GM21619 (cell line): ENCODE results near the gene CCIN.

Experiments used
- ATAC-seq: cut with Tn5 transposase; IDR thresholded peaks from one replicate; pipeline ENCODE4 v1.9.1; 2021; ENCODE audit not compliant: unreplicated experiment

Gene CCIN

GRCh38 chr9:36189976-36190375, 20.8 kb downstream of the CCIN start:
- no peak for ATAC-seq

DNA sequence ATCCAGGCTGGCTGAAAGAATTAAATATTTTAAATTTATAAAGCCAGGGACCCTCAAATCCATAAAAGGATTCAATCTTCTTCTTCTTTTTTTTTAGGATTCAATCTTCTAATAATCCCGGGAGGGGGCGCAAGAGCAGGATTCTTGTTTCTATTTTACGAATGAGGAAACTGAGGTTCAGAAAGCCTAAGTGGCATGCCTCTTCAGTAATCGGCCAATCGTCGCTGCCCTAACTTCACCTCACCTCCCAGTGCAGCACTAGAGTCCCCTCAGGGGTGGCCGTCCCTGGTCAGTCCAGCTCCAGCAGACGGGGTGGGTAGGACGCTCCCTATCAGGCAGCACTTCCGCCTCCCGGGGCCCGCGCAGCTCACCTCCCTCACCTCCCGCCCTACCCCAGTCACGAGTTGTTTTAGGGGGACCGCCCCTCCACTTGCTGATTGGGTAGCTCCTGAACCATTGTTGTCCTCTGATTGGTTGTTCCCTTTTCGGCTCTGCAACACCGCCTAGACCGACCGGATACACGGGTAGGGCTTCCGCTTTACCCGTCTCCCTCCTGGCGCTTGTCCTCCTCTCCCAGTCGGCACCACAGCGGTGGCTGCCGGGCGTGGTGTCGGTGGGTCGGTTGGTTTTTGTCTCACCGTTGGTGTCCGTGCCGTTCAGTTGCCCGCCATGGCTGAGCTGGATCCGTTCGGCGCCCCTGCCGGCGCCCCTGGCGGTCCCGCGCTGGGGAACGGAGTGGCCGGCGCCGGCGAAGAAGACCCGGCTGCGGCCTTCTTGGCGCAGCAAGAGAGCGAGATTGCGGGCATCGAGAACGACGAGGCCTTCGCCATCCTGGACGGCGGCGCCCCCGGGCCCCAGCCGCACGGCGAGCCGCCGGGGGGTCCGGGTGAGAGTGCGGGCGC, 21.5 kb downstream of the CCIN start, which contains the start of gene CLTA:
TSS of gene CLTA (plus strand) at position 534 of the 902 bp plus-strand sequence. CDS start at position 670, 136 bp downstream.
- ATAC-seq, result peak; percentile 95

DNA sequence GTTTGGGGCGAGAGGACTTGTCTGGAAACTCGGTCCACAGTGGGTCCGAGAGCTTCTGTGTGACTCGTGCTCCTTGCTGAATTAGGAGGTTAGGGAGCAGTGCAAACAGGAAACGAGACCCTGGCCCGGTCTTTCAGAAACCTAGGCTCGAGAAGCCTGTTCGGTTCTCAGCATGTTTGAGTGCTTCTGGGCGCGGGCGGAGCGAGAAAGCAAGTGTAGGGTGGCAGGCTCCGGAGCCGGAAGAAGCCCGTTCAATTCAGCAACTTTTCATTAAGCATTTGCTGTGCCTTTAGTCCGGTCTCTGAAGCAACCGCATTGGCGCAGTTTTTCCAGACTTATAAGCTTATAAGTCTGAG, 22.1 kb downstream of the CCIN start:
- ATAC-seq, result peak; percentile 6

DNA sequence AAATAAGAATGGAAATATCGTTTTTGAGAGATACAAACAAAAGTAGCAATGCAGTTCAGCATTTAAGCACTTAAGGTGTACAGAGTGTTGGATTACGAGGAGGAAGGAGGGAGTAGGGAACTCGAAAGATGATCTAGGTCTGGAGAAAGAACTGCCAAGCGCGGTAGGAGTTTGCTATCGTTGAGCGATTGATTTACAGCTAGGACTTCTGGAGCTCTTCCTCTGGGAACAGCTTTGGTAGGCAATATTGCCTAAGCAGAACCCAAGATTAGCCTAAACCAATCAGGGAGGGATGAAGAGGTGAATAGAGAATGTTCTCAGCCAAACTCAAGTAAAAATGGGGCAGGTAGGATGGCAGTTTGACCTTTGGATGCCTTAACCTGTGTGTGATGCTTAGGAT, 22.5 kb downstream of the CCIN start:
- ATAC-seq, result no peak

DNA sequence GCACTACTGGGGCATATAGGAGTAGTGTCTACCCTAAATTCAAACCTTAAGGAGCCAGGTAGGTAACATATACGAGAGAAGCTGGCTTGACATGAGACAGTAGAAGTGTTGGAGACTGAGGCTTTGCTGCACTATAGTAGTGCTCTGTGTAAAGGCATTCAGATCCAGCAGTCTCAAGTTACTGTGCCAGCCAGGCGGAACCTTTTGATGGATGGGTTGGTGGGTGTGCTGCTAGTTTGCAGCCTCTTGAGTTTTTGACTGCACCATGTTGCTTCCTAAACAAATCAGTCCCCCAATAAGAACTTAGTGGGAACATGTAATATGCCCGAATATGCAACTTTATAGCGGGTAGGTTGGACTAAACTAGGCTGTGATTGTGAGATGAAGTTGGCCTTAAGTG, 23.0 kb downstream of the CCIN start:
- ATAC-seq, result no peak

DNA sequence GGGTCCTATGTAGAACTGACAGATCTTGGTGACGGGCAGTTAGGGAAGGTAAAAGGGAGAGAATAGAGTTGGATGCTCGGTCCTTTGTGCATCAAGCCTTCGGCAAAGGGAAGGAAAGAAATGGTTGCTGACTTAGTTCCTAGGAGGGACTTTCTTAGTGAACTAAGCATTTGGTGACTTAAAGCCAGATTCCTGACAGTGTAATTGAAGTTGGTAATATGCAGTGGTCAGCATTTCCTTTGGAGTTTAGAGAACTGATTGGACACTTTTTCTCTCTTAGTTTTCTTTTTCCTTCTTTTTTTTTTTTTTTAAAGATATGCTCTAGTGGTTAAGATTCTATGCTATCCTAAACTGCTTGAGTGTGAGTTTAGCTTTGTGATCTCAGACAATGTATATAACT, 23.8 kb downstream of the CCIN start:
- no peak for ATAC-seq

DNA sequence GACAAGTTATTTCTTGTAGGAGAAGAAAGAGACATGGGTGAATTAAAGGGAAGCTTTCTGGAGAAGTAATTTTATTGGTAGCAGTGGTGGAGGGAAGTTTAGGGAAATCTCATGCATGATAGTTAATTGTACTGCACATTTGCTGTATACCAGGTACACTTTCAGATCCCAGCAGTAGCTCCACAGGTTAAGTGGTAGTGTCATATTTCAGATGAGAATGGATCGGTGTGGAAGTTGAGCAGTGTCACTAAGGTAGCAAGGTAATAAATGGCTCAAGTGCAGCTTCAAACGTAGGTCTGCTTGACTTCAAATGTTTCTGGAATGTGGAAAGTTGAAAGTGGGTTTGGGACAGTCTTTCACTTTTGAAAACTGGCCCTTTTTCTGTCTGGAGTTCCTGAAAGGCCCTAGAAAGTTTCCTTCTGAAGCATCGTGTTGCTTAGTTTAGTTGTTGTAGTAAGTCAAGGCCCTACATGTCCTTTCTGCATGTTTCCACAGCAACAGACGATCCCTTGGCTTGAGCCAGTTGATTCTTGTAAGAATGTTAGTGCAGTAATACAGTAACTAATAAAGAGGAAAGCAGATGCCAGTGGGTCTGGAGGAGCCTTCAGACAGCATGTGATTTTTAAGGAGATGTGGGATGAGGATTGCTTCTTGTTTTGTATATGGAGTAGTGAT, 25.3 kb downstream of the CCIN start:
- ATAC-seq, result no peak

GRCh38 chr9:36204906-36205547, 35.8 kb downstream of the CCIN start:
- no peak for ATAC-seq

DNA sequence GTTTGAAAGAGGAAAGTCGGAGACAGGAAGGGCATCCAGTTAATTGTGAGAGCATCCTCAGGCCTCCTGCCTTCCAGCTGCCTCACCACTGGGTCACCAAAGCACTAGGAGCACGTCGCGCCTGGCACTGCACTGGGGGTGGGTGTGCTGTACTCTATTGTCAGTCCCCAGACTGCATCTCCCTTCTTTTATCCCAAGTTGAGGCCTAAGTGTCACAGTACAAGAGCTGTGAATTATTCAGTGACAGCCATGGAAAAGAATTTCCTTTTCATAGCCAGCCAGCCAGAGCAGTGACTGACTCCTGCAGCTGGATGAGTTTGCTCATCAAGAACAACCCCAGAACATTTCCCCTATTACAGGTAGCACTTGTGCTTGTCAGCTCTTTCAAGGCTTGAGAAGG, 37.8 kb downstream of the CCIN start:
- ATAC-seq, result no peak

GRCh38 chr9:36207546-36208012, 38.4 kb downstream of the CCIN start:
- ATAC-seq, result no peak

DNA sequence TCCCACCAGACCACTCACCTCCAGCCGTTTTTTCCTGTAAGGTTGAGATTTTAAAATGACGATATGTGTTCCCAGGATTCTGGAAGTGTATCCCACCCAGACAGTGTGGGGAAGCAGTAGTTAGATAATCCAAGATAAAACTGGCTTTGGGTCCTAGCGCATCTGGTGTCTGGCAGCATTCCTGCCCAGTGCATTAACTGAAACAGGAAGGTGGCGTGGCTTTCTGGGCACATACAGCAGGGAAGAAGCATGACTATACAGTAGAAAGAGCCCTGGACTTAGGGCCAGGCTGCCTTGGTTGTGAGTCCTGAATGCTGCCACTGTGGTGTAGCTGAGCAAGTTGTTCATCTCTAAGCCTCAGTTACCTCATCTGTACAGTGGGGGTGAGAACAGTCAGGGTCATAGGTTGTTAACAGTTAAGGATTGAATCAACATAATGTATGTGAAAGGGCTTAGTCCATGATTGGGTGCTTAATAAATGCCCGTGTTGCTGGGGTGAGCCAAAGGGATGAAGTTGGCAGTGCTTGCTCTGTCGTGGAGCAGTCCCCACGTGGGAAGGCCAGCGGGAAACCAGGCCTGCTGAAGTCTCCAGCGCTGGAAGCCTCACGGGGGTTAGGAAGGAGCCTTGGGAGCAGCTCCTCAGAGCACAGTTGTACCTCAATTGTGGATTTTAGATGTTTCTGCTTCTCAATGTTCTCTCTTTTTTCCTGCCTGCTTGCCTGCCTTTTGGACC, 39.5 kb downstream of the CCIN start:
- no peak for ATAC-seq

GRCh38 chr9:36210722-36211121, 41.5 kb downstream of the CCIN start:
- no peak for ATAC-seq

DNA sequence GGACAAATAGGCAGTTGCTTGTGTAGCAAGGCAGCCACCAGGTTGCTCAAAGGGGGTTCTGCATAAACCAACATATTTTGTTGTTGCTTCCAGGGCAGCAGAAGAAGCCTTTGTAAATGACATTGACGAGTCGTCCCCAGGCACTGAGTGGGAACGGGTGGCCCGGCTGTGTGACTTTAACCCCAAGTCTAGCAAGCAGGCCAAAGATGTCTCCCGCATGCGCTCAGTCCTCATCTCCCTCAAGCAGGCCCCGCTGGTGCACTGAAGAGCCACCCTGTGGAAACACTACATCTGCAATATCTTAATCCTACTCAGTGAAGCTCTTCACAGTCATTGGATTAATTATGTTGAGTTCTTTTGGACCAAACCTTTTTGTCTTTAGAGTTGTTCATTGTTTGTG, 42.3 kb downstream of the CCIN start:
- no peak for ATAC-seq

GRCh38 chr9:36213387-36213786, 44.2 kb downstream of the CCIN start:
- no peak for ATAC-seq

GRCh38 chr9:36213989-36214388, 44.8 kb downstream of the CCIN start:
- no peak for ATAC-seq

DNA sequence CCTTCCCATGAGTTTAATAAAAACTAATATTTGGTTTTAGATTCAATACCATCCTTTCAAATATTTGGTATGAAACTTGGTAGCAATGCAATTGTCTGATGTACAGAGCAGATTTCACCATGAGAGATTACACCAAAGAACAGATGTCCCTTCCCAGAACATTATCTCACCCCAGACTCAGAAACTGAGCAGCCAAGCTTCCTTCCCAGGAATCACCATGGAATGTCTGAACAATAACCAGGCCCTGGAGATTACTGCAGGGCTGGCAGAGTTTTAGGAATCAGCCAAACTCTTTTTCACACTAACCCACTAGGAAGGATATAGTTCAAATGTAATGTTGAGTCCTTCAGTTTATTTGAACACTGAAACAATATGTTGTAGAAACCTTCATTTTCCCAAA, 45.4 kb downstream of the CCIN start:
- no peak for ATAC-seq

DNA sequence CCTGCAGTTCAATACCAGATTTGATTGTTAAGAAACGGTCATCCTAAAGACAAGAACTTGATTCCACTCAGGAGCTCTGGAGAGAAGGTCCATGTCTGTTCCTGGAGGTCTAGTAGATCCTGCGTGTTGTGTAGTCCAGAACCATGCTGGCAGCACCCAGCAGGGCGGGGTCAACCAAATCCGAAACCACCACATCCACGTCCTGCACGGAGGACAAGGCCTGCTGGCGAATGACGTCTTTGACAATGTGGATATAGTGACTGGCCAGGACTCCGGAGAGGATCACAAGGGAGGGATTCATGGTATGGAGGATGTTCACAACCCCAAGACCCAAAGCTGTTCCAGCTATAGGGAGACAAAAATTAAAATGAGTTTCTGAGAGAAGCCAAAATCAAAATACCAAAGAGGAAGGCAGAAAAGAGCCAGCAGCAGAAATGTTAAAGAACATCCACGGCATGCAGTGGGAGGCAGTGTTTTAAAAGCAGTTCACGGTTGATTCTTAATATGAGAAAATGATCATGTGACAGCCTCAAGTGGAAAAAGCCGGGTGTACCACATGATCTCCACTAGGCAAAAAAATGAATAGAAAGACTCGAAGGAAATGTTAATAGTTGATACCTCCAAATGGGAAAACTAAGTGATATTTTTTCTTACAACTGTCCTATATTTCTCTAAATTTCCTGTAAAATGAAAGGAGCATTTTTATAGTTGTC, 48.2 kb downstream of the CCIN start:
- ATAC-seq, result no peak

GRCh38 chr9:36218011-36218410, 48.8 kb downstream of the CCIN start:
- ATAC-seq, result no peak

GRCh38 chr9:36218411-36218901, 49.3 kb downstream of the CCIN start:
- no peak for ATAC-seq
